Measurements from ENCODE around the gene OTUD3. TPM values are rescaled to one million over a fixed set of nuclear protein-coding genes. Genes with fewer than 3 reads are reported as not detected.
A peak's percentile ranks its signal among the peaks of the same experiment; 100 is the strongest.

The OTUD3 gene
- total and polyA plus RNA-seq, 2 of the 13 experiments (the other 11 are each of a cell fraction or from before 2014, with no cell fraction given) = 5.2 to 7.5 TPM

- TF ChIP-seq ELF3 (CRISPR knock-in tag; IDR thresholded peaks at IDR 0.05) = 0 out of 2 replicates have a peak, but pooled peaks have one; percentile 30
- no peak for TF ChIP-seq ZC3H4 (CRISPR knock-in tag; IDR thresholded peaks at IDR 0.05; ENCODE audit: borderline replicate concordance)
- TF ChIP-seq ZBTB42 (CRISPR knock-in tag; IDR thresholded peaks at IDR 0.05) = no peak
- TF ChIP-seq ZNF7 (CRISPR knock-in tag; IDR thresholded peaks at IDR 0.05) = no peak
- TF ChIP-seq, protein P1, sequence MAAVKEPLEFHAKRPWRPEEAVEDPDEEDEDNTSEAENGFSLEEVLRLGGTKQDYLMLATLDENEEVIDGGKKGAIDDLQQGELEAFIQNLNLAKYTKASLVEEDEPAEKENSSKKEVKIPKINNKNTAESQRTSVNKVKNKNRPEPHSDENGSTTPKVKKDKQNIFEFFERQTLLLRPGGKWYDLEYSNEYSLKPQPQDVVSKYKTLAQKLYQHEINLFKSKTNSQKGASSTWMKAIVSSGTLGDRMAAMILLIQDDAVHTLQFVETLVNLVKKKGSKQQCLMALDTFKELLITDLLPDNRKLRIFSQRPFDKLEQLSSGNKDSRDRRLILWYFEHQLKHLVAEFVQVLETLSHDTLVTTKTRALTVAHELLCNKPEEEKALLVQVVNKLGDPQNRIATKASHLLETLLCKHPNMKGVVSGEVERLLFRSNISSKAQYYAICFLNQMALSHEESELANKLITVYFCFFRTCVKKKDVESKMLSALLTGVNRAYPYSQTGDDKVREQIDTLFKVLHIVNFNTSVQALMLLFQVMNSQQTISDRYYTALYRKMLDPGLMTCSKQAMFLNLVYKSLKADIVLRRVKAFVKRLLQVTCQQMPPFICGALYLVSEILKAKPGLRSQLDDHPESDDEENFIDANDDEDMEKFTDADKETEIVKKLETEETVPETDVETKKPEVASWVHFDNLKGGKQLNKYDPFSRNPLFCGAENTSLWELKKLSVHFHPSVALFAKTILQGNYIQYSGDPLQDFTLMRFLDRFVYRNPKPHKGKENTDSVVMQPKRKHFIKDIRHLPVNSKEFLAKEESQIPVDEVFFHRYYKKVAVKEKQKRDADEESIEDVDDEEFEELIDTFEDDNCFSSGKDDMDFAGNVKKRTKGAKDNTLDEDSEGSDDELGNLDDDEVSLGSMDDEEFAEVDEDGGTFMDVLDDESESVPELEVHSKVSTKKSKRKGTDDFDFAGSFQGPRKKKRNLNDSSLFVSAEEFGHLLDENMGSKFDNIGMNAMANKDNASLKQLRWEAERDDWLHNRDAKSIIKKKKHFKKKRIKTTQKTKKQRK (IDR thresholded peaks at IDR 0.05; ENCODE audit: low read length) = no peak
- TF ChIP-seq HDAC1 (CRISPR knock-in tag; IDR thresholded peaks at IDR 0.05) = no peak
- TF ChIP-seq, protein P2, sequence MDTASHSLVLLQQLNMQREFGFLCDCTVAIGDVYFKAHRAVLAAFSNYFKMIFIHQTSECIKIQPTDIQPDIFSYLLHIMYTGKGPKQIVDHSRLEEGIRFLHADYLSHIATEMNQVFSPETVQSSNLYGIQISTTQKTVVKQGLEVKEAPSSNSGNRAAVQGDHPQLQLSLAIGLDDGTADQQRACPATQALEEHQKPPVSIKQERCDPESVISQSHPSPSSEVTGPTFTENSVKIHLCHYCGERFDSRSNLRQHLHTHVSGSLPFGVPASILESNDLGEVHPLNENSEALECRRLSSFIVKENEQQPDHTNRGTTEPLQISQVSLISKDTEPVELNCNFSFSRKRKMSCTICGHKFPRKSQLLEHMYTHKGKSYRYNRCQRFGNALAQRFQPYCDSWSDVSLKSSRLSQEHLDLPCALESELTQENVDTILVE (CRISPR knock-in tag; IDR thresholded peaks at IDR 0.05) = no peak
- peak; percentile 35; the same call in 1 of the 2 replicates for TF ChIP-seq ZNF501 (CRISPR knock-in tag; IDR thresholded peaks at IDR 0.05)
- TF ChIP-seq ARID5B (CRISPR knock-in tag; IDR thresholded peaks at IDR 0.05) = peak; percentile 35; the same call in 1 of the 2 replicates
- TF ChIP-seq MLXIP (CRISPR knock-in tag; IDR thresholded peaks at IDR 0.05; ENCODE audit: borderline replicate concordance) = no peak
- peak; percentile 69; the same call in 1 of the 2 replicates for TF ChIP-seq ZKSCAN8 (CRISPR knock-in tag; IDR thresholded peaks at IDR 0.05; ENCODE audit: borderline replicate concordance)
- TF ChIP-seq, protein P3, sequence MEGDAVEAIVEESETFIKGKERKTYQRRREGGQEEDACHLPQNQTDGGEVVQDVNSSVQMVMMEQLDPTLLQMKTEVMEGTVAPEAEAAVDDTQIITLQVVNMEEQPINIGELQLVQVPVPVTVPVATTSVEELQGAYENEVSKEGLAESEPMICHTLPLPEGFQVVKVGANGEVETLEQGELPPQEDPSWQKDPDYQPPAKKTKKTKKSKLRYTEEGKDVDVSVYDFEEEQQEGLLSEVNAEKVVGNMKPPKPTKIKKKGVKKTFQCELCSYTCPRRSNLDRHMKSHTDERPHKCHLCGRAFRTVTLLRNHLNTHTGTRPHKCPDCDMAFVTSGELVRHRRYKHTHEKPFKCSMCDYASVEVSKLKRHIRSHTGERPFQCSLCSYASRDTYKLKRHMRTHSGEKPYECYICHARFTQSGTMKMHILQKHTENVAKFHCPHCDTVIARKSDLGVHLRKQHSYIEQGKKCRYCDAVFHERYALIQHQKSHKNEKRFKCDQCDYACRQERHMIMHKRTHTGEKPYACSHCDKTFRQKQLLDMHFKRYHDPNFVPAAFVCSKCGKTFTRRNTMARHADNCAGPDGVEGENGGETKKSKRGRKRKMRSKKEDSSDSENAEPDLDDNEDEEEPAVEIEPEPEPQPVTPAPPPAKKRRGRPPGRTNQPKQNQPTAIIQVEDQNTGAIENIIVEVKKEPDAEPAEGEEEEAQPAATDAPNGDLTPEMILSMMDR (CRISPR knock-in tag; IDR thresholded peaks at IDR 0.05) = peak; percentile 93
- TF ChIP-seq ZNF414 (CRISPR knock-in tag; IDR thresholded peaks at IDR 0.05) = no peak
Measured at GRCh38 chr1:19918057-19918456, 35.9 kb downstream of the OTUD3 start (continued).
